C4-2B (cell line): Measurements from ENCODE around the gene MED8.

ENCODE experiments used
- ZFX ChIP-seq: fragments of 450-650 bp; IDR thresholded peaks from 2 replicates; pipeline ENCODE4 v1.6.1; 2017
- TF ChIP-seq, protein P1 (sequence below): fragments of 450-650 bp; conservative IDR thresholded peaks from 2 replicates; pipeline ENCODE4 v1.5.1; 2017; ENCODE audit warnings: mild to moderate bottlenecking

DNA sequence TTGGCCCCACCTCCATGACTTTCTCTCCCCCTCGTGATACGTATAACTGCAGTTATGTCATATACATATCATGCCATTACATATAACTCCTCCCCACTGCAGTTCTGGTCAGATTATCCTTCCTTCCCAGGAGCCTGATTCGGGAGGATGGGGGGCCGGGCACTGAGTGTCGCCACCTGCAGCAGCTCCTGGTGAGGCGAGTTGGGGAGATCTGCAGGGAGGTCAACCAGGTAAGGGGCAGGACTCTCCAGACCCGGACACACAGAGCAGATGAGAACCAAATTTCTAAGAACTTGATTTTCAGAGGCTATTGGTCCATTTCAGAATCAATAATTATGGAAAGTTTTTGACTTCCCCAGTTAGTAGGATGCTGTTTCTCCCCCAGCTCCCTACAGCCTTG, 44.7 kb upstream of the MED8 start:
- TF ChIP-seq, protein P1, sequence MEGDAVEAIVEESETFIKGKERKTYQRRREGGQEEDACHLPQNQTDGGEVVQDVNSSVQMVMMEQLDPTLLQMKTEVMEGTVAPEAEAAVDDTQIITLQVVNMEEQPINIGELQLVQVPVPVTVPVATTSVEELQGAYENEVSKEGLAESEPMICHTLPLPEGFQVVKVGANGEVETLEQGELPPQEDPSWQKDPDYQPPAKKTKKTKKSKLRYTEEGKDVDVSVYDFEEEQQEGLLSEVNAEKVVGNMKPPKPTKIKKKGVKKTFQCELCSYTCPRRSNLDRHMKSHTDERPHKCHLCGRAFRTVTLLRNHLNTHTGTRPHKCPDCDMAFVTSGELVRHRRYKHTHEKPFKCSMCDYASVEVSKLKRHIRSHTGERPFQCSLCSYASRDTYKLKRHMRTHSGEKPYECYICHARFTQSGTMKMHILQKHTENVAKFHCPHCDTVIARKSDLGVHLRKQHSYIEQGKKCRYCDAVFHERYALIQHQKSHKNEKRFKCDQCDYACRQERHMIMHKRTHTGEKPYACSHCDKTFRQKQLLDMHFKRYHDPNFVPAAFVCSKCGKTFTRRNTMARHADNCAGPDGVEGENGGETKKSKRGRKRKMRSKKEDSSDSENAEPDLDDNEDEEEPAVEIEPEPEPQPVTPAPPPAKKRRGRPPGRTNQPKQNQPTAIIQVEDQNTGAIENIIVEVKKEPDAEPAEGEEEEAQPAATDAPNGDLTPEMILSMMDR = no peak
- TF ChIP-seq ZFX = no peak
